ENCODE data around the gene EYS.

The EYS gene

DNA sequence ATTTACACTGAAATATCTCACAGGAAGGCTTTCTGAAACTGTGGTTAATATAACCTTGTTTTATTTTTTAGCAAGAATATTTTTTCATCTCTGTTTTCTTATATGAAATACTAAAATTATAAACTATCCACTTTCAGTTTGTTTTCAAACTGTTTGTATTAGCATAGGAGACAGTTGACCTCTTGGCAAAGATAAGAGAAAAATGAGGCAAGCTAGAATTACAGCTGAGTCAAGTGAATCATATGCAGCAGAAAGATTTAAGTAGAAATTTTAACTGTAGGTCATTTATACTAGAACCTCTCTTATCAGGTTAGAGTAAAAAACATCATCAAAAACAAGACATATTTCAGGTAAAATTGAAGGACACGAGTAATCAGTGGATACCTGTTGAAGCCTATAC lies 1278.8 kb downstream of the EYS start:
- Histone ChIP-seq H3K9ac (ENCODE audit: low read depth, low read length, poor library complexity, severe bottlenecking) (no peak overlapping the region), H3F3A (ENCODE audit: low read depth) (no peaks in the 10 kb centered on the region), H3K27me3 (ENCODE audit: insufficient read depth, low read length, poor library complexity, severe bottlenecking) (no peaks in the 10 kb centered on the region), H2AFZ (ENCODE audit: low read length) (no peak overlapping the region), H3K4me2 (ENCODE audit: low read depth, low read length, poor library complexity, severe bottlenecking) (no peak overlapping the region), H4K20me1 (ENCODE audit: insufficient read depth, low read length, poor library complexity, severe bottlenecking) (no peaks in the 10 kb centered on the region), H3K9me3 (ENCODE audit: insufficient read depth, low read depth, low read length) (no peaks in the 10 kb centered on the region), H3K4me3 (ENCODE audit: low read length, poor library complexity, severe bottlenecking) (no peak overlapping the region), H3K9me2 (replicated peaks; ENCODE audit: low read depth, low read length) (no peaks in the 10 kb centered on the region), H3K4me1 (ENCODE audit: insufficient read depth, low read length, poor library complexity, severe bottlenecking) (no peaks in the 10 kb centered on the region), H3K79me2 (ENCODE audit: insufficient read depth, low read length) (no peaks in the 10 kb centered on the region), H3K36me3 (ENCODE audit: insufficient read depth, low read length) (no peaks in the 10 kb centered on the region)
- TF ChIP-seq, protein P1, sequence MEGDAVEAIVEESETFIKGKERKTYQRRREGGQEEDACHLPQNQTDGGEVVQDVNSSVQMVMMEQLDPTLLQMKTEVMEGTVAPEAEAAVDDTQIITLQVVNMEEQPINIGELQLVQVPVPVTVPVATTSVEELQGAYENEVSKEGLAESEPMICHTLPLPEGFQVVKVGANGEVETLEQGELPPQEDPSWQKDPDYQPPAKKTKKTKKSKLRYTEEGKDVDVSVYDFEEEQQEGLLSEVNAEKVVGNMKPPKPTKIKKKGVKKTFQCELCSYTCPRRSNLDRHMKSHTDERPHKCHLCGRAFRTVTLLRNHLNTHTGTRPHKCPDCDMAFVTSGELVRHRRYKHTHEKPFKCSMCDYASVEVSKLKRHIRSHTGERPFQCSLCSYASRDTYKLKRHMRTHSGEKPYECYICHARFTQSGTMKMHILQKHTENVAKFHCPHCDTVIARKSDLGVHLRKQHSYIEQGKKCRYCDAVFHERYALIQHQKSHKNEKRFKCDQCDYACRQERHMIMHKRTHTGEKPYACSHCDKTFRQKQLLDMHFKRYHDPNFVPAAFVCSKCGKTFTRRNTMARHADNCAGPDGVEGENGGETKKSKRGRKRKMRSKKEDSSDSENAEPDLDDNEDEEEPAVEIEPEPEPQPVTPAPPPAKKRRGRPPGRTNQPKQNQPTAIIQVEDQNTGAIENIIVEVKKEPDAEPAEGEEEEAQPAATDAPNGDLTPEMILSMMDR (conservative IDR thresholded peaks at IDR 0.05; ENCODE audit: low read length) = no peak

GRCh38 chr6:64415926-64416325 lies 1291.1 kb downstream of the EYS start:
- no peaks in the 10 kb centered on the region for H3K9me2 ChIP-seq (replicated peaks; ENCODE audit: low read depth, low read length)
- no peaks in the 10 kb centered on the region for H4K20me1 ChIP-seq (ENCODE audit: insufficient read depth, low read length, poor library complexity, severe bottlenecking)
- H3K79me2 ChIP-seq (ENCODE audit: insufficient read depth, low read length) = no peaks in the 10 kb centered on the region
- H3K9ac ChIP-seq (ENCODE audit: low read depth, low read length, poor library complexity, severe bottlenecking) = no peak overlapping the region
- no peaks in the 10 kb centered on the region for H3K4me1 ChIP-seq (ENCODE audit: insufficient read depth, low read length, poor library complexity, severe bottlenecking)
- H3K36me3 ChIP-seq (ENCODE audit: insufficient read depth, low read length) = no peaks in the 10 kb centered on the region
- H2AFZ ChIP-seq (ENCODE audit: low read length) = no peak overlapping the region
- H3F3A ChIP-seq (ENCODE audit: low read depth) = no peaks in the 10 kb centered on the region
- H3K4me2 ChIP-seq (ENCODE audit: low read depth, low read length, poor library complexity, severe bottlenecking) = no peak overlapping the region
- no peak for TF ChIP-seq EZH2phosphoT487 (IDR thresholded peaks at IDR 0.05; ENCODE audit: borderline replicate concordance)
- TF ChIP-seq, protein P1 (conservative IDR thresholded peaks at IDR 0.05; ENCODE audit: low read length) = no peak
- H3K4me3 ChIP-seq (ENCODE audit: low read length, poor library complexity, severe bottlenecking) = no peak overlapping the region
- no peaks in the 10 kb centered on the region for H3K27me3 ChIP-seq (ENCODE audit: insufficient read depth, low read length, poor library complexity, severe bottlenecking)
- no peaks in the 10 kb centered on the region for H3K9me3 ChIP-seq (ENCODE audit: insufficient read depth, low read depth, low read length)

- Histone ChIP-seq H3K9me3 (ENCODE audit: insufficient read depth, low read depth, low read length) (no peaks in the 10 kb centered on the region), H3K79me2 (ENCODE audit: insufficient read depth, low read length) (no peaks in the 10 kb centered on the region), H3F3A (ENCODE audit: low read depth) (no peaks in the 10 kb centered on the region), H3K36me3 (ENCODE audit: insufficient read depth, low read length) (no peaks in the 10 kb centered on the region), H3K27me3 (ENCODE audit: insufficient read depth, low read length, poor library complexity, severe bottlenecking) (no peaks in the 10 kb centered on the region), H3K9me2 (replicated peaks; ENCODE audit: low read depth, low read length) (no peaks in the 10 kb centered on the region), H3K9ac (ENCODE audit: low read depth, low read length, poor library complexity, severe bottlenecking) (no peak overlapping the region), H3K4me3 (ENCODE audit: low read length, poor library complexity, severe bottlenecking) (no peak overlapping the region), H4K20me1 (ENCODE audit: insufficient read depth, low read length, poor library complexity, severe bottlenecking) (no peaks in the 10 kb centered on the region), H3K4me1 (ENCODE audit: insufficient read depth, low read length, poor library complexity, severe bottlenecking) (no peaks in the 10 kb centered on the region), H3K4me2 (ENCODE audit: low read depth, low read length, poor library complexity, severe bottlenecking) (no peak overlapping the region), H2AFZ (ENCODE audit: low read length) (no peak overlapping the region)
- TF ChIP-seq, protein P1 (conservative IDR thresholded peaks at IDR 0.05; ENCODE audit: low read length) = no peak
- TF ChIP-seq EZH2phosphoT487 (IDR thresholded peaks at IDR 0.05; ENCODE audit: borderline replicate concordance) = no peak
Measured at GRCh38 chr6:64411226-64411625, 1295.8 kb downstream of the EYS start.

Measured in Loucy (cell line).